Right hindlimb (tissue), 1 donor: ENCODE measurements around the gene DPM2.

Experiments used
- DNase-seq: peaks from one replicate; pipeline ENCODE4 v3.0.0-alpha.2; 2018

Gene DPM2

DNA sequence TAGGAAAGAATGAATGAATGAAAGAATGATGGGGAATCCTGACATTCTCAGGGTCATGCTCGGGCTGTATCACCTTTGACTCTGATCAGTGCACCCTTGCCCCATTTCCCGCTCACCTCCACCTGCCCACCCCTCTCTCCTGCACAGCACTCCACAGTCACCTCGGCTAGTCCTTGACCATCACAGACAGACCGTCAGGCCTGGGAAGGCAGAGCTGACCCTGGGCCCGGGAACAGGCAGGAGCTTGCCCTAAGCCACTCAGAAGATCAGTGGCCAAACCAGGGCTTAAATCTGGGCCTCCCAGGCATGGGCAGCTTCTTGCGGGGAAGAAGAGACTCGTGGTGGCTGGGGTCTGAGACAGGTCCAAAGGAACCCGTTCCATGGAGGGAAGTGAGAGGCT lies 41.8 kb downstream of the DPM2 start:
- DNase-seq, result no peak

- DNase-seq, result no peak
These were observed 44.3 kb downstream of the DPM2 start for GRCh38 chr9:127893392-127893791.

- no peak for DNase-seq
These were observed 44.8 kb downstream of the DPM2 start for GRCh38 chr9:127892831-127893230.

GRCh38 chr9:127890053-127890452 lies 47.6 kb downstream of the DPM2 start:
- no peak for DNase-seq

DNA sequence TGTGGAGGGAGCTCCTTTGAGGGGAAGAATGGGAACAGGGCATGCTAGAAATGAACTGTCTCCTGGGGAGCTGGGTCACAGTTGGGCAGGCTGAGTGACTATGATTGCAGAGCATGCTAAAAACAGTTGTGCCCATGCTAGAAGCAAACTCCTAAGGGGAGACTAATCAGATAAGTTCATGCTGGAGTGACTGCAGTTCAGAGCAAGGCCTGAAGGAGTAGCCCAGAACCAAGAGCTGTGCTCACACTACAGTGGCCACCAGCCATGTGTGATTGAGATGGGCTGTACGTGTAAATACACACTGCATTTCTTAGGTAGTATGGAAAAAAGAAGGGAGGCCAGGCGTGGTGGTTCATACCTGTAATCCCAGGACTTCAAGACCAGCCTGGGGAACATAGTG lies 49.9 kb downstream of the DPM2 start:
- DNase-seq, result no peak

- DNase-seq, result no peak
These were observed 51.2 kb downstream of the DPM2 start for GRCh38 chr9:127886401-127886972.

GRCh38 chr9:127885508-127886281 lies 52.0 kb downstream of the DPM2 start:
- no peak for DNase-seq
